ENCODE measurements around the gene MDM4.

- TF ChIP-seq EZH2 (IDR thresholded peaks at IDR 0.05; ENCODE audit: borderline replicate concordance, low read depth, low read length, severe bottlenecking): no peak
- TF ChIP-seq CTCF (IDR thresholded peaks at IDR 0.05; ENCODE audit: extremely low read depth in 1 of 2, insufficient read depth in 1 of 2, low read depth in 1 of 2, low read length in 2 of 2): peak; percentile 47 to 55
- TF ChIP-seq POLR2A (IDR thresholded peaks at IDR 0.05; ENCODE audit: low read depth, low read length): no peak
- no peak for TF ChIP-seq POLR2AphosphoS5 (IDR thresholded peaks at IDR 0.05; ENCODE audit: insufficient read depth, low read depth, low read length)
- no peak for TF ChIP-seq MAX (IDR thresholded peaks at IDR 0.05; ENCODE audit: insufficient read depth, insufficient read length)
- no peak for TF ChIP-seq MYC (IDR thresholded peaks at IDR 0.05; ENCODE audit: low read depth, low read length)
- TF ChIP-seq JUN (IDR thresholded peaks at IDR 0.05; ENCODE audit: borderline replicate concordance, insufficient read depth, insufficient read length, low read depth): no peak
- no peak for TF ChIP-seq FOS (IDR thresholded peaks at IDR 0.05; ENCODE audit: borderline replicate concordance, insufficient read depth, low read length)
- peak; percentile 4 for TF ChIP-seq GATA2 (IDR thresholded peaks at IDR 0.05; ENCODE audit: insufficient read depth, insufficient read length, low read depth, low read length)
Measured at GRCh38 chr1:204503122-204503912, 12.9 kb upstream of the MDM4 start.

All from endothelial cell of umbilical vein (primary cell).